Vagina (tissue), 2 donors: ENCODE data around the gene WNT5B. TPM values are rescaled to one million over a fixed set of nuclear protein-coding genes. Genes with fewer than 3 reads are reported as not detected.

ENCODE experiments used
- DNase-seq, 2 donors: peaks; one replicate each; pipeline ENCODE4 v3.0.0-alpha.2; 2017; ENCODE audit errors: extremely low spot score in 2 of 2
- H3K27ac ChIP-seq: fragments of 200-600 bp; sonication (generic); one replicate; pipeline ENCODE4 v1.5.1; 2019
- H3K27me3 ChIP-seq: fragments of 200-600 bp; sonication (generic); one replicate; pipeline ENCODE4 v1.5.1; 2019
- H3K36me3 ChIP-seq, 2 donors: fragments of 200-600 bp; sonication (generic); one replicate each; pipeline ENCODE4 v1.5.1; 2017 to 2019
- H3K4me1 ChIP-seq: fragments of 200-600 bp; sonication (generic); one replicate; pipeline ENCODE4 v1.5.1; 2019
- H3K4me3 ChIP-seq, 2 donors: fragments of 200-600 bp; sonication (generic); 1 replicate in 1 of 2; 2 replicates in 1 of 2; pipeline ENCODE4 v1.5.1; 2016 to 2019
- H3K9me3 ChIP-seq: fragments of 200-600 bp; sonication (generic); one replicate; pipeline ENCODE4 v1.5.1; 2019
- POLR2A ChIP-seq, 2 donors: fragments of 450-650 bp; IDR thresholded peaks; one replicate each; pipeline ENCODE4 v1.6.1; 2017; ENCODE audit warnings: antibody characterized with exemption in 2 of 2, mild to moderate bottlenecking in 2 of 2, moderate library complexity in 2 of 2
- POLR2AphosphoS5 ChIP-seq, 2 donors: sonication (generic); formaldehyde crosslinking; IDR thresholded peaks; one replicate each; pipeline ENCODE4 v1.9.0; 2017; ENCODE audit warnings: antibody characterized with exemption in 2 of 2, mild to moderate bottlenecking in 2 of 2, low read depth in 1 of 2; ENCODE audit not compliant: insufficient read depth in 1 of 2
- intact Hi-C: fragments of 100-400 bp; cut with DNase I; formaldehyde crosslinking; loops from one replicate; pipeline ENCODE4 v1.15.1; 2023
- total RNA-seq: library from RNA; depleted of rRNA; stranded (reverse); fragments of >200 nt; gene quantifications from one replicate; pipeline ENCODE4 v1.2.3, GENCODE V29; 2016
- TF ChIP-seq, protein P1 (sequence below), 3 experiments: fragments of 450-650 bp in 2 of 3; fragments of 200-600 bp in 1 of 3; sonication (generic) in 1 of 3; IDR thresholded peaks; one replicate each; pipeline ENCODE4 v1.5.1; 2017 to 2019; ENCODE audit warnings: antibody characterized with exemption in 3 of 3, mild to moderate bottlenecking in 2 of 3, moderate library complexity in 2 of 3

WNT5B gene
- total RNA-seq, 1 donor from 2014 or later: 7.6 TPM

- no peaks in the 10 kb centered on the region for H3K9me3 ChIP-seq
- no peaks in the 10 kb centered on the region for H3K27me3 ChIP-seq
- TF ChIP-seq, protein P1, sequence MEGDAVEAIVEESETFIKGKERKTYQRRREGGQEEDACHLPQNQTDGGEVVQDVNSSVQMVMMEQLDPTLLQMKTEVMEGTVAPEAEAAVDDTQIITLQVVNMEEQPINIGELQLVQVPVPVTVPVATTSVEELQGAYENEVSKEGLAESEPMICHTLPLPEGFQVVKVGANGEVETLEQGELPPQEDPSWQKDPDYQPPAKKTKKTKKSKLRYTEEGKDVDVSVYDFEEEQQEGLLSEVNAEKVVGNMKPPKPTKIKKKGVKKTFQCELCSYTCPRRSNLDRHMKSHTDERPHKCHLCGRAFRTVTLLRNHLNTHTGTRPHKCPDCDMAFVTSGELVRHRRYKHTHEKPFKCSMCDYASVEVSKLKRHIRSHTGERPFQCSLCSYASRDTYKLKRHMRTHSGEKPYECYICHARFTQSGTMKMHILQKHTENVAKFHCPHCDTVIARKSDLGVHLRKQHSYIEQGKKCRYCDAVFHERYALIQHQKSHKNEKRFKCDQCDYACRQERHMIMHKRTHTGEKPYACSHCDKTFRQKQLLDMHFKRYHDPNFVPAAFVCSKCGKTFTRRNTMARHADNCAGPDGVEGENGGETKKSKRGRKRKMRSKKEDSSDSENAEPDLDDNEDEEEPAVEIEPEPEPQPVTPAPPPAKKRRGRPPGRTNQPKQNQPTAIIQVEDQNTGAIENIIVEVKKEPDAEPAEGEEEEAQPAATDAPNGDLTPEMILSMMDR (IDR thresholded peaks at IDR 0.05): no peak
- TF ChIP-seq POLR2A (IDR thresholded peaks at IDR 0.05) (no peak), POLR2AphosphoS5 (IDR thresholded peaks at IDR 0.05; ENCODE audit: insufficient read depth in 1 of 2, low read depth in 1 of 2) (no peak)
- no peaks in the 10 kb centered on the region for H3K4me1 ChIP-seq
- intact Hi-C loops: no loop called here
- H3K27ac ChIP-seq: no peak overlapping the region
- no peak for DNase-seq
- H3K36me3 ChIP-seq: no peaks in the 10 kb centered on the region
- no peak overlapping the region for H3K4me3 ChIP-seq
Measured at GRCh38 chr12:1638203-1638602, 9.2 kb downstream of the WNT5B start.

GRCh38 chr12:1639538-1639937 lies 10.5 kb downstream of the WNT5B start:
- H3K4me3 ChIP-seq: no peak overlapping the region
- no peaks in the 10 kb centered on the region for H3K36me3 ChIP-seq
- peaks cover 7% of the 10 kb centered on the region for H3K4me1 ChIP-seq
- no peak overlapping the region for H3K27ac ChIP-seq
- no peaks in the 10 kb centered on the region for H3K9me3 ChIP-seq
- TF ChIP-seq, protein P1 (IDR thresholded peaks at IDR 0.05): no peak
- TF ChIP-seq POLR2A (IDR thresholded peaks at IDR 0.05): no peak
- TF ChIP-seq POLR2AphosphoS5 (IDR thresholded peaks at IDR 0.05; ENCODE audit: insufficient read depth in 1 of 2, low read depth in 1 of 2): no peak
- H3K27me3 ChIP-seq: no peaks in the 10 kb centered on the region
- no peak for DNase-seq
- intact Hi-C loops: no loop called here

GRCh38 chr12:1640328-1641234 lies 11.6 kb downstream of the WNT5B start:
- H3K27ac ChIP-seq: no peak overlapping the region
- H3K9me3 ChIP-seq: no peaks in the 10 kb centered on the region
- TF ChIP-seq POLR2A (IDR thresholded peaks at IDR 0.05): no peak
- TF ChIP-seq, protein P1 (IDR thresholded peaks at IDR 0.05): no peak
- no peak for TF ChIP-seq POLR2AphosphoS5 (IDR thresholded peaks at IDR 0.05; ENCODE audit: insufficient read depth in 1 of 2, low read depth in 1 of 2)
- DNase-seq: no peak
- no peak overlapping the region for H3K4me3 ChIP-seq
- intact Hi-C loops: no loop called here
- H3K27me3 ChIP-seq: no peaks in the 10 kb centered on the region
- peaks cover 14% of the 10 kb centered on the region for H3K4me1 ChIP-seq
- H3K36me3 ChIP-seq: no peaks in the 10 kb centered on the region

GRCh38 chr12:1642513-1642912 lies 13.5 kb downstream of the WNT5B start:
- no peak overlapping the region for H3K27ac ChIP-seq
- H3K27me3 ChIP-seq: no peaks in the 10 kb centered on the region
- TF ChIP-seq POLR2A (IDR thresholded peaks at IDR 0.05) (no peak), POLR2AphosphoS5 (IDR thresholded peaks at IDR 0.05; ENCODE audit: insufficient read depth in 1 of 2, low read depth in 1 of 2) (no peak)
- TF ChIP-seq, protein P1 (IDR thresholded peaks at IDR 0.05): no peak
- no peak overlapping the region for H3K4me3 ChIP-seq
- no peak for DNase-seq
- H3K36me3 ChIP-seq: no peaks in the 10 kb centered on the region
- no peaks in the 10 kb centered on the region for H3K9me3 ChIP-seq
- peaks cover 14% of the 10 kb centered on the region for H3K4me1 ChIP-seq
- intact Hi-C loops: no loop called here

DNA sequence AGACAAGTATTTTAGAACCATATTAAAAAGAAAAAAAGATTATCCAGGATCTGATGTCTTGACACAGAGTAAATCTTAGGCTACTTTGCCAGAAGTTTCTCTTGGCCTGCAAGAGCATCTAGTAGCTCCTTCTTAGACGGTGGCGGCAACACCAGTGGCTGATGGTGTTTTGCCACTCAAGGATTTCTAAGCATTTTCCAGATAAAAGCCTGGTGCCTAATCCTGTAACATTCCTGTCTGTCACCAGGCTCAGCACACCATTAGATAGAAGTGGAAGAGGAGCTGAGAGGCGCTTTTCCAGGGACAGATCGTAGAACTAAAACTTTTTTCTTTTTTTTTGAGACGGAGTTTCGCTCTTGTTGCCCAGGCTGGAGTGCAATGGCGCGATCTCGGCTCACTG lies 14.0 kb downstream of the WNT5B start:
- Histone ChIP-seq H3K9me3 (no peaks in the 10 kb centered on the region), H3K27me3 (no peaks in the 10 kb centered on the region), H3K27ac (no peak overlapping the region), H3K4me3 (no peak overlapping the region), H3K36me3 (no peaks in the 10 kb centered on the region), H3K4me1 (peaks cover 14% of the 10 kb centered on the region)
- DNase-seq: no peak
- intact Hi-C loops: no loop called here
- TF ChIP-seq, protein P1 (IDR thresholded peaks at IDR 0.05): no peak
- no peak for TF ChIP-seq POLR2AphosphoS5 (IDR thresholded peaks at IDR 0.05; ENCODE audit: insufficient read depth in 1 of 2, low read depth in 1 of 2)
- no peak for TF ChIP-seq POLR2A (IDR thresholded peaks at IDR 0.05)
